ENCODE data around the gene IQGAP3. TPM values are rescaled to one million over a fixed set of nuclear protein-coding genes. Genes with fewer than 3 reads are reported as not detected.

Gene IQGAP3
- total and polyA plus RNA-seq, 2 experiments from 2014 or later = 5.2 to 5.7 TPM

GRCh38 chr1:156546267-156546666 lies 26.1 kb downstream of the IQGAP3 start:
- H3K27ac ChIP-seq = no peak overlapping the region
- no peak overlapping the region for H3K4me2 ChIP-seq
- no peaks in the 10 kb centered on the region for H3K27me3 ChIP-seq
- DNase-seq (ENCODE audit: low spot score) = no peak
- no peaks in the 10 kb centered on the region for H3K79me2 ChIP-seq
- H3K36me3 ChIP-seq (replicated peaks; ENCODE audit: insufficient read depth, low read depth) = no peaks in the 10 kb centered on the region
- H3K9me2 ChIP-seq (replicated peaks; ENCODE audit: insufficient read depth) = no peaks in the 10 kb centered on the region
- no peaks in the 10 kb centered on the region for H4K20me1 ChIP-seq (ENCODE audit: insufficient read depth, poor library complexity, severe bottlenecking)
- TF ChIP-seq, protein P1, sequence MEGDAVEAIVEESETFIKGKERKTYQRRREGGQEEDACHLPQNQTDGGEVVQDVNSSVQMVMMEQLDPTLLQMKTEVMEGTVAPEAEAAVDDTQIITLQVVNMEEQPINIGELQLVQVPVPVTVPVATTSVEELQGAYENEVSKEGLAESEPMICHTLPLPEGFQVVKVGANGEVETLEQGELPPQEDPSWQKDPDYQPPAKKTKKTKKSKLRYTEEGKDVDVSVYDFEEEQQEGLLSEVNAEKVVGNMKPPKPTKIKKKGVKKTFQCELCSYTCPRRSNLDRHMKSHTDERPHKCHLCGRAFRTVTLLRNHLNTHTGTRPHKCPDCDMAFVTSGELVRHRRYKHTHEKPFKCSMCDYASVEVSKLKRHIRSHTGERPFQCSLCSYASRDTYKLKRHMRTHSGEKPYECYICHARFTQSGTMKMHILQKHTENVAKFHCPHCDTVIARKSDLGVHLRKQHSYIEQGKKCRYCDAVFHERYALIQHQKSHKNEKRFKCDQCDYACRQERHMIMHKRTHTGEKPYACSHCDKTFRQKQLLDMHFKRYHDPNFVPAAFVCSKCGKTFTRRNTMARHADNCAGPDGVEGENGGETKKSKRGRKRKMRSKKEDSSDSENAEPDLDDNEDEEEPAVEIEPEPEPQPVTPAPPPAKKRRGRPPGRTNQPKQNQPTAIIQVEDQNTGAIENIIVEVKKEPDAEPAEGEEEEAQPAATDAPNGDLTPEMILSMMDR (IDR thresholded peaks at IDR 0.05; ENCODE audit: poor library complexity) = no peak
- TF ChIP-seq EZH2phosphoT487 (IDR thresholded peaks at IDR 0.05; ENCODE audit: low read depth, severe bottlenecking, unreplicated experiment) (no peak), EZH2 (IDR thresholded peaks at IDR 0.05; ENCODE audit: borderline replicate concordance) (no peak)
- H3K9me3 ChIP-seq (ENCODE audit: low read depth) = no peaks in the 10 kb centered on the region
- H3K4me1 ChIP-seq (ENCODE audit: insufficient read depth) = no peaks in the 10 kb centered on the region
- 99% methylated on average over 3 of the region's 3 CpGs for WGBS (ENCODE audit: low lambda C conversion rate, missing lambda C conversion rate)
- no peak overlapping the region for H2AFZ ChIP-seq
- no peak overlapping the region for H3K4me3 ChIP-seq

- WGBS (ENCODE audit: low lambda C conversion rate, missing lambda C conversion rate) = 91% methylated on average over 3 of the region's 3 CpGs
- no peaks in the 10 kb centered on the region for H3K79me2 ChIP-seq
- no peak for DNase-seq (ENCODE audit: low spot score)
- H3K9me2 ChIP-seq (replicated peaks; ENCODE audit: insufficient read depth) = no peaks in the 10 kb centered on the region
- no peaks in the 10 kb centered on the region for H3K36me3 ChIP-seq (replicated peaks; ENCODE audit: insufficient read depth, low read depth)
- no peaks in the 10 kb centered on the region for H3K27me3 ChIP-seq
- H3K27ac ChIP-seq = no peak overlapping the region
- H2AFZ ChIP-seq = no peak overlapping the region
- no peaks in the 10 kb centered on the region for H4K20me1 ChIP-seq (ENCODE audit: insufficient read depth, poor library complexity, severe bottlenecking)
- TF ChIP-seq EZH2 (IDR thresholded peaks at IDR 0.05; ENCODE audit: borderline replicate concordance) (no peak), EZH2phosphoT487 (IDR thresholded peaks at IDR 0.05; ENCODE audit: low read depth, severe bottlenecking, unreplicated experiment) (no peak)
- TF ChIP-seq, protein P1 (IDR thresholded peaks at IDR 0.05; ENCODE audit: poor library complexity) = no peak
- H3K9me3 ChIP-seq (ENCODE audit: low read depth) = no peaks in the 10 kb centered on the region
- no peak overlapping the region for H3K4me3 ChIP-seq
- no peak overlapping the region for H3K4me2 ChIP-seq
- no peaks in the 10 kb centered on the region for H3K4me1 ChIP-seq (ENCODE audit: insufficient read depth)
These were observed 27.7 kb downstream of the IQGAP3 start for GRCh38 chr1:156544592-156545102.

DNA sequence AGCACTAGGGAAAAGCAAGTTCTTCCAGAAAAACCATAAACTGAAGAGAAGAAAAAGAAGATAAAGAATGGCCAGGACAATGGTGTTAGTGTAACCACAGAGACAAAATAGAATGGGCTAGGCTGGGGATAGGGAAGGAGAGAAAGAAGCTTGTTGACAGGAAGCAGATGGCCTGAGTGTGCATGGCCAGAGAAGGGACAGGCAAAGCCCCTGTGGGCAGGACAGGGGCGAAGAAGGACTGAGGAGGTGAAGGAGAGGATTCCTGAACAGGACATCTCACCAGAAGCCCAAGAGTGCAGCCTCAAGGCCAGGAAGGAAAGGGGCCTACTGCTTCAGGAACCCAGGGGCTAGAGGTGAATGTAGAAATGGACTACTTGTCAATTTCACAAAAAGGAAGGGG lies 29.3 kb downstream of the IQGAP3 start:
- 86% methylated on average over 1 of the region's 1 CpG for WGBS (ENCODE audit: low lambda C conversion rate, missing lambda C conversion rate)
- TF ChIP-seq, protein P1 (IDR thresholded peaks at IDR 0.05; ENCODE audit: poor library complexity) = no peak
- TF ChIP-seq EZH2 (IDR thresholded peaks at IDR 0.05; ENCODE audit: borderline replicate concordance) (no peak), EZH2phosphoT487 (IDR thresholded peaks at IDR 0.05; ENCODE audit: low read depth, severe bottlenecking, unreplicated experiment) (no peak)
- no peak for DNase-seq (ENCODE audit: low spot score)
- Histone ChIP-seq H3K27ac (no peak overlapping the region), H2AFZ (no peak overlapping the region), H3K27me3 (no peaks in the 10 kb centered on the region), H3K4me1 (ENCODE audit: insufficient read depth) (no peaks in the 10 kb centered on the region), H3K9me2 (replicated peaks; ENCODE audit: insufficient read depth) (no peaks in the 10 kb centered on the region), H3K4me3 (no peak overlapping the region), H3K4me2 (no peak overlapping the region), H3K36me3 (replicated peaks; ENCODE audit: insufficient read depth, low read depth) (no peaks in the 10 kb centered on the region), H3K79me2 (no peaks in the 10 kb centered on the region), H3K9me3 (ENCODE audit: low read depth) (no peaks in the 10 kb centered on the region), H4K20me1 (ENCODE audit: insufficient read depth, poor library complexity, severe bottlenecking) (no peaks in the 10 kb centered on the region)
